Activated CD8-positive, alpha-beta memory T cell treated with anti-CD3 and anti-CD28 coated beads, Interleukin-2, amount 50 U/mL, for 24 hours (primary cell): ENCODE data around the gene EBF3.

ENCODE experiments used
- DNase-seq: peaks from one replicate; pipeline ENCODE4 v3.0.0-alpha.2; 2020; ENCODE audit errors: extremely low read depth

The EBF3 gene

DNA sequence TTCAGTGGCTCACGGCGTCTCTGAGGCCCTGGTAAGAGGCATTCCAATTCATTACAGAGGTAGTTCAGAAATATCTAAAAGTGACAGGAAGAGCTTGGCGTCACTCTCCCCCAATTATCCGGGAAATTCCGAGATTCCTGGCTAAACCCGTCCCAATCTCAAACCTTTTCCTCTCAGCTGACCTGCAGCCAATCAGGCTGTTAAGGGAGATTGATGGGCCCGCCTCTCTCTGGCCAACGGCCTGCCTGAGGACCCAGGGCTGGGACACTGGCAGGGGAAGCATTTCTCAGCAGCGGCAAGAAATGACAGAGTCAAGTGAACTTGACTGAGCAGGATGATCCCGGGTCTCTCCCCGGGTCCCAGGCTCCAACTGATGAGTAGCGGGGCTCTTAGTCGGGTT is 72.3 kb downstream of the EBF3 start:
- DNase-seq, result no peak

DNA sequence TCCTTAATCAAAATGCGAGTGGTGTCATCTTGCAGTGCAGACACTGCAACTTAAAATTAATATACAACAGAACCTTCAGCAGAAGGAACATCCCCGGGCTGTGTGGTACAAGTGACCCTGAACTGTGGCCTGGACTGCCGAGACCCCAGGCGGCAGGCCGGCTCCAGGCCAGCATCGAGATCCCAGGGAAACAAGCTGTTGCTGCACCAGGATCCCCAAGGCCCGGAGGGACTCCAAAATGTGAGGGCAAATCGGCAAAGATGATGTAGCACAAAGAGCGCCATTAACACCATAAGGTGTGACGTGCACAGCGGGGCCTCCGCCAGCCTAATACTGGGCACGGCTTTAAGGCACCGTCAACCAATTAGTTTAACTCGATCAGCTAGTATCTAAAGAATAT is 73.9 kb downstream of the EBF3 start:
- no peak for DNase-seq

DNA sequence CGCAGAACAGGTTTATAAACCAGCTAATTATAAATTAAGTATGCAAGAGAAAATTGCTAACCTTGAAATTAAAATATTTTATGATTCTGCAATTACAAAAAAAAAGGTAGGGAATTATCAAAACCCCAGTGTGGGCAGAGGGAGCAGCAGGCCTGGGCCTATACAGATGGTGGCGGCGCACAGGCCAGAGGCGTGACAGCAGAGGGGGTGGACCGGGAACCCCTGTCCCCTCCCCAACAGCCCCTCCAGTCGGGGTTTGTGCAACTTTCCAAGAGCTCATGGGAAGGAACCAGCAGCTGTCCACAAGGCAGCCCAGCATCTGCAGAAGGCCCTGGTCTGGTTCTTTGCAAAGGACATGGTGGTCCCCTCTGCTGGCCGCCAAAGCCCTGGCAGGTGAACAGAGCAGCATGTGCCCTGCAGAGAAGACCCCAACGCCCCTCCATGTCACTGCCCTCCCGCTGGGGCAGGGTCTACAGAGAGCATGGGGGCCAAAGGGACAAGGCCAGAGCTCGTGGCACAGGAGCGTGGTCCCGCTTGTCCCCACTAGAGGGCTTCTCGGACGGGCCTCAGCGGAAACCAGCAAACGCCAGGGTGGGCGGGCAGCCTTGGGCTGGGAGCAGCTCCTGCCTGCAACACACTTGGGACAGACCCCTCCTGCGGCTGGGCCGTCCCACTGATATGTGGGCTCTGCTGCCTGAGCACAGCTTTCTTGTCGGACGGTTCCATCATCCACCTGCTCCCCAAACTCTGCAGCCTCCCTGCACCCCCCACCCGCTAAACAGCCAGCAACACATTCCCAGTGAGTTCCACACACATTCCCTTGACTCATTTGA is 75.1 kb downstream of the EBF3 start:
- no peak for DNase-seq

DNA sequence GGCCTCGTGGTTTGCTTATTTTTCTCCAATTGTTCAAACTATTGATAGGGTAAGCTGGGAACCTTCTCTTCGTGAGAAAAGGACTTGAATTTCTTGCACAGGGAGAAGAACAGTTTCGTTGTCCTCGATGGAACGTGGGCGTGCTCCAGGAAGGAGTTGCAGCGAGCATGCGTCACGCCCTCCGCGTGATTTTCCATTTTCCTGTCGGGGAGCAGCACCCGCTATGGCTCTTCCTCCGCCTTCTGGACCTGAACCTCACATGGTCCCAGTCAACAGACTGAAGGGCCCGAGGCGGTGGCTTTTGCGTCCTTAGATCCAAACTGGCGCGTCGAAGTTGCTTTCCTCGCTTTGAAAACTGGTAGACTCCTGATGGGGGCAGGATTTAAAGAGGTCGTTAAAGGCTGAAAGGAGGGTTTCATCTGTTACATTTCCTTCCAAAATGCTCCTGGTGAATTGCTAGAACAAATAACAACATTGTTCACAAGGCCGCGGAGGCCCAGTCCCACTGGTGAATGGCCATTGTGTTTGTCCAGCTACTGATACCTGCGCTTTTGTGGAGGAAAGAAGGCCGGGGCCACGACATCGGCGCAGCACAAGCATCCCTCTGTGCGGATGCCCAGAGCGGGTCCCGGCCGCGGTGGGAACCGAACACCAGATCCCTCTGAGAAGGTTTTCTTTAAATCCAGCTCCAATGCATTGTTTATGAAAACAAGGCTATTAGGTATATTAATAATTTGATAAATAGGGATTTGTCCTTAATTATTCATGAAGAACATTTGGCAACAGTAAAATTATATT is 75.9 kb downstream of the EBF3 start:
- no peak for DNase-seq

DNA sequence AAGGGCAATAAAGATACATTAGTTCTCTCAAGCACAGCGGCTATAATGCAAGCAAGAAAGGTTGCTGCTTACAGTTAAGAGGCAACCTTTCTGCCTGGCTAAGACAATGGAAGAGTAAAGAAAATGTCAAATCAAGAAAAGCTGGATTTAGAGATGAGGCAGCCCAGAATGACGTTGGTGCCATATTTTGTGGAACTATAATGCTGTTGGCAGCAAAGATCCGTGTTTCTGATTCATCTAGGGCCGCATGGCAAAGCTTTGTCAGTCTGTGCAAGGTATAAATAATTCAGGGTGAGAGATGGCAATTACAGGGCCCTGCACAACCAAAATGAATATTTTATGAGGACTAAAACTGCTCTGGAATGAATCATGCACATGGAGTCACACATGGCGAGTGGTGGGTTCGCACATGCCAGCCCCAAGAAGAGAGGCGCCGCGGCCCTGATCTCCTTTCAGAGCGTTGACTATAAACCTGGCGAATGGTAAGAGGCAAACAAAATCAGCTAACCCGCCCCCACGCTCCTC is 76.6 kb downstream of the EBF3 start:
- no peak for DNase-seq

DNA sequence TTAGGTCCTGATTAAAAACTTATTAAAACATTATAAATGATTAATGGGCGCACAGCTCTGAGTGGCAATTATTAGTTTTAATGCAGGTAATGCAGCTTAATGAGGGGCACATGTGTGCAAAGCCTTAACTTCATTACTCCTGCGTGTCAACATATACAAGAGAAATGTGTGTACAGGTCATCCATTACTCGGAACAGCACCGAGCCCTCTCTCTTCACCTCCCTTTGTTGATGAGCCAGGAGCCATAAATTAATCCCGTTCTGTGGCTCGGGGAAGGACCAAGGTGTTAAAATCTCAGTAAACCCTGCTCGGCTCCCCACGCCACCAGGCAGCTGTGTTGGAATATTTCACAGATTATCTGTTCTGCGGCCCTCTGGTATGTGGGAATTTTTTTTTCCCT is 77.8 kb downstream of the EBF3 start:
- DNase-seq, result no peak

DNA sequence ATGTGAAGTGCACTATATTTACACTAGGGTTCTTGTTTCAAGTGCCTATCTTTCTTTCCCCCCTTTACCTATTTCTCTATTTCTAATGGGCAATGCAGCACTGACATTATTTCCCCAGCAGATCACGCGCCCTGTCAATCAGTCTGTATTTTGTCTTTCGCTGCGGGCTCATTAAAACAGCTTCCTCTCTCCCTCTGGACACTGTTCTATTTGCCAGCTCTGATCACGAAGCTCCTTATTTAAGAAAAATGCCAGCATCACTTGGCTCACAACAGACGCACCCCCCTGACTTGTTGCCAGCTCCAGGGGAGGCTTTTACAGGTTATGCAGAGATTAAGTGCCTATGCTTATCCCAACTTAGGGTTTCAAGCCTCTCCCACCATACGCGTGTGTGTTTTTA is 78.5 kb downstream of the EBF3 start:
- DNase-seq, result no peak

DNA sequence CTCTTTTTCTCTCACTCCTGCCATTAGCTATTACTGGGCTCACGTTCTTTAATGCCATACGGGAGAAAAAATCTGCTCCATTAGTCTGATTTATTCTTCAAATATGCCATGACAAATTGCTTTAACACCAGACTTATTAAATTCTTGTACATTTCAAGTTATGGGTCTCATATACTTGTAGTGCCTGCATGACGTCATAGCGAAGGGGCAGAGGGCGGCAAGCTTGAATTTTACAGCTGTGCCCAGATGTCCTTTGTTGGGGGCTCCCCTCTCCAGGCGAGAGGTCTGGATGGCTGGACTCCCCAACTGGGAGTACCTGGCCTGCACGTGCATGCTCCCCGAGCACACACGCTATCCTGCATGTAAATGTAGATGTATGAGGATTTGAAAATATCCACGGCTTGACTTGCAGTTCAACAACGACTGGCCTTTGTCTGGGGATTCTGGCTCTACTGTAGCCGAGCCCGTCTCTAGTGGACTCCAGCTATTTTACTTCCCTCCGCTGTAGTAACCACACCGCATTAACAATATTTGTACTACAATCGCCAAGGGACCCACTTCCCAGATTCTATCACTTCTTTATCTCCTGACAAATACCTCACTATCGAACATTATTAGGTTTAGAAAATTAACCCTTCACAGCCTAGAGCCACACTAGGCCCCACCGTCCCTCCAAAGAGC is 79.5 kb downstream of the EBF3 start:
- DNase-seq, result no peak

DNA sequence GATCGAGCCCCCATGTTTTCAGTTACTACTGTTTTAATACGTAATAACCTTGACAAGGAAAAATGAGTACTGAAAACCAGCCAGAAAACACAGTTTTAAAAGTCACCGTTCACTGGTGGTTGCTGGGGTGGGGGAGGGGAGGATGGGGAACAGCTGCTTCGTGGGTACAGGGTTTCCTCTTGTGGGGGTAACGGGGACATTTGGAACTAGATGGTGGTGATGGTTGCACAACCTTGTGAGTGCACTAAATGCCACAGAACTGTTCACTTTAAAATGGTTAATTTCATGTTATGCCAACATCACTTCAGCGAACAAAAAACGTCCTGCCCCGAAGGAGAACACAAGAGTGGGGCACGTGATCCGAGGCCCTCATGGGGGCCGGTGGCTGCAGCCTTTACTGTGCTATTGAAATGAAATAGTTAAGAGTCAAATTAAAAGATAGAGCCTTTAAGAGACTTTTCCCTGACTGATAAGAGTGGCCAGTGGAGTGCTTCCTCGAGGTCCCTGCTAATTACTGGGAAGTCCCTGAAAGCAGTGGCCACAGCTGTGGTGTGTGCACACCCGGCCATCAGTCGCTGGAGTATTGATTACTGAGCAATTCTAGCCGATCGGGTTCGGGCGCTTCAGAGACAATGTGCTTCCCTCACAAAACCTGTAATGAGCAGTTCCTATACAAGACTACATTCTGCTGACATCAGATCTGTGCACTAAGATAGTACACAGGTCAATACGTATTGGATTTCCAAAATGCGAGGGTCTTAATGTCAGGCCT is 80.3 kb downstream of the EBF3 start:
- no peak for DNase-seq

DNA sequence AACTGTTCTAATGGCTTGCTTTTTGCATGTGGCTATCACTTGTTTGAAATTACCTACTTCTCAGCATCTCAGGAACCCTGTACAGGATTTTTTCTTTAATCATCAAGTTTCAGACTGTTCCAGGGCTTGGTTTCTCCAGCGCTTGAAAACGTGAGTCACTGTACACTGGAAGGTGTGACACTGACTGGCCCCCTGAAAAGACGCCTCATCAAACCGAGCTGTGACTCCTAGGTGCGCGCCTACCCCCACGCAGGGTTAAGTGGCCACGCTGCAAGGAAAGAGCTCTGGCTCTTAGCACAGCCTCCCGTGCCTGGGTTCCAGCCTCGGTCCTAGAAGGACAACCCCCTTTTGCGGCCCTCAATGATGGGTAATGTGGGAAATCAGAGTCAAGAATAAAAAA is 81.0 kb downstream of the EBF3 start:
- no peak for DNase-seq

DNA sequence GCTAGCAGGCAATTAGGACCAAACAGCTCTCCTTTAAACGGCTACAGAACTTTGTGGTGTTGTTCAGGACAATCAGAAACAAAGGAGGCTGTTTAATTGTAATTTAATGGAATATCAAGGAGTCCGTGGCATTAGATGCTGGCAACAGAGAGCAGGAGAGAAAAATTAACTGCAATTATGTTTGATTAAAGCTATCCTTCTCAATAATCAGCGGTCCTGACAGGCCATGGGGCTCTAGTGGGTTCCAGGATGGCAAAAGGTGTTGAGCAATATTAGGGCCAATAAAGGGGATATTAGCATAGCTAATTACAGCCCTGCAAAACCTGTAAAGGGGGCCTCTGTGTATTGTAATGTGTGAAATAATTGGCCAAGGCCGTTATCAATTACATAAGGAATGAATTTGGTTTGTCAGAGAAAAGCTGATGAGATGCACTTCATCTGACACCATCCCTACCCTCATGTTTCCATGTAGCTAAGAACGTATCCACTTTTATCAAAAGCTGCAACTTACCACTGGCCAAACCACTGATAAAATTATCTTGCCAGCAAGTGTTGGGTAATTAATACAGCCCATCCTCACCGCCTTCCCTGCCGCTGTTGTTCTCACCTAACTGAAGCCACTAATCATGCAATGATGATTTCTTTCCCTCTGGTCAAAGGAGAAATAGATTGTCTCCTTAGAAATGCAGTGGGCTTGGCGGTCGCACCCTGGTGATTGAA is 81.6 kb downstream of the EBF3 start:
- no peak for DNase-seq

DNA sequence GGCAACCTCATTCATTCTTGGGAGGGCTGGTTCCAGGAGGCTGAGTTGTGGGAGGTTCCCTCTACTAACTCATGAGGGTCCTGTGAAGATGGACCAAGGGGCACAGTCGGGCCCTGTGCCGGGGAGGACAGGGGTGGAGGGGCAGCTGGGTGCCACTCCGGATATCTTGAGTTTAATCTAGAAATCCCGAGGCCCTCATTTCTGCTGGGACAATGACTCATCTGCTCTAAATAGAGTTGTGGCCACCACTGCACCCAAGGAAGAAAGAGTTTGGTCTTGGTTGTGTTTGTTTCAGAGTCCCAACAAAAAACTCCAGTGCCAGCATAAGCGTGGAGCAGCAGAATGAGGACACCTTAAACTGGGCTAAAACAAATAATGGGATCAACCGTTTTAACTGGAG is 82.4 kb downstream of the EBF3 start:
- no peak for DNase-seq

DNA sequence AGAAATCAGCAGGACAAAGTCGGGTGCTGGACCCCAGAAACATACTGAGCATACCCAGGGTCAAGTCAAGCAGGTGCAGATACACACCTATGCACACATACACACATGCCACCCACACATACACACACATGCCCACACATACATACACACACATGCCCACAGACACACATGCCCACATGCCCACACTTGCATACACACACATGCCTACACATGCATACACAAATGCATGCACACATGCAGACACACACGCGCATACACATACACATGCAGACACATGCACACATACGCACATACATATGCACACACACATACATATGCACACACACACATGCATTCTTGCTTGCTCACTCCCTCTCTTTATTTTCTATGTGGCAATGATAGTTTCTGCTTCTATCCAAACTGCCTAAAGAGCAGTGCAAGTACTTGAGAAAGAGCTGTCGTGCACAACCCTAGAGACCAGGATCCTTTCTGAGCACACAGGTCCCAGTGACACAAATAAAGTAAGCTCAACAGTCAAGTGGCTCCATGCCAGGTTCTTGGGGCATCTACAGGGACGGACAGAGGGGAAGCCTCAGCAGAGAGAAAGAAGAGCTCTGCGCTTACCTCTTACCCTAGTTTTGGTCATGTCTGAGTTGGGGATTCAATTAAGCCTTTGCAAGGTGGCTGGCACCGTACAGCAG is 83.7 kb downstream of the EBF3 start:
- DNase-seq, result no peak

DNA sequence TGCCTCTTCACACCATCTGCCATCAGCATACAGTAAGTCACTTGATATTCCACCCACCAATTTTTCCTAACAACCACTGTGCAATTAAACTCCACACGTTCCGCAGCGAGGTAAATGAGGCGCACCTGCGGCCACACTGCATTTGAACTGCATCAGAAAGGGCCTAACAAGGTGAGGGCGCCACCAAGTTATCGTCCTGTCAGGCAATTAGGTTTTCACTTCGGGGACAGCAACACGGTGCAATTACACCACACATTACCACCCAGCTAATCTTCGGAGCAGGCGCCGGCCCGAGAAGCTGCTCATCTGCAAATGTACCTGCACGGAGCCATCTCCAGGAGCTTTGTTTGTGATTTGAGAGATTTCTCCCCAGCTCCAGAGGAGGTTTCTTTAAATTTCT is 84.4 kb downstream of the EBF3 start:
- no peak for DNase-seq

DNA sequence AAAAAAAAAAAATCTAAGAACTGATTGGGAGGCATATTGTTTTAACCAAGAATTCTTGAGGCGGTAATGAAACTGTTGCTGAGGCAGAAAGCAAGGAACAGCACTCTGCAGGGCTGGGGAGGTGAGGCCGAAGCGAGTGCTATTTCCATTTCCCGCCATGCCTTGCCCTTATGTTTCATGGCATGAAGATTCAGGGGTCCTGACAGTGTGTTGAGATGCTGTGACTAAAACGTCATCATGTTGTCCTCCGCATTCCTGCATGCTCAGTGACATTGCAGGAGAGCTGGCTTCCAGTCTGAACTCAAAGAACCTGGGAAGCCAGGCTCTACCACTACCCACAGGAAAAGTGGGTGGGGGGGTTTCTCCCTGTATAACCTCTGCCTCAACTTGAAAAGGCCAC is 85.2 kb downstream of the EBF3 start:
- DNase-seq, result no peak

DNA sequence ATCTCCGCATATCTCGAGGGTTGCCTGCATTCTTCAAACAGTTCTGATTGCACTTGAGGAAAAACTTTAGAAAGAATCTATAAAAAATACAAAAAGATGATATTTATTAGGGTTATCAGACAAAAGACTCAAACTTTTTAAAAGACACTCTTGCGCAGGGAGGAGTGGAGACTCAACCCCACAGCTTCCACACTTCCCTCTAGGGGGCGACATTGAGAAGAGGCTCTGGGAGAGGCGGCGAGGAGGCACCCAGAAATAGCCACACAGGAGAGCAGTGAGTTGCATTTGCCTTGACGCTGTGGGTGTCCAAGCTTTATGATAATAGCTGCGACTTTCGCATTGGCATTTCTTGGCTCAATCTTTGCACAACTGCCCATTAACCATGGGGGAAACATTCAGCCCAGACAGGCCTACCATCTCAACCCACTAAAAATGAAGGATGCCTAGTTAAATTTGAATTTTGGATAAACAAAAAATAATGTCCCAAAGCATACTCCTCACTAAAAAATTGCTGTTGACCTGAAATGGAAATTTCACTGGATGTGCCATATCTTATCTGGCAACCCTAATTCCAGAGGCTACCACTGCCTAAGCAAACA is 86.2 kb downstream of the EBF3 start:
- no peak for DNase-seq

DNA sequence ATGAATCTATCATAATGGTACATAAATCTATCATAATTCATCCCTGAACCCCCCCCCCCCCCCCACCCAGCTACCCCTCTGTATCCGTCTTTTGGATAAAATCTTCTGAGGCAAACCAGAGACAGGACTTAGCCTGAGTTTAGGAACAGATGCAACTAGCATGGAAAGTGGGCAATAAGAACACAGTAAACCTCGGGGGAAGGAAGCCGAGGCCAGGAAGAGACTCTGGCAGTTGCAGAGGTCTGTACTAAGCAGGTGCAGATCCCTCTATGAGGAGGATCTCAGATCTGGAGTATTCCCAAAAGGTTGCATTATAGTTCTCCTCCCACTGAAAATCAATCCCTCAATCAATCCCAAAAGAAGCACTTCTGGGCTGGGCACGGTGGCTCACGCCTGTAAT is 87.2 kb downstream of the EBF3 start:
- no peak for DNase-seq

DNA sequence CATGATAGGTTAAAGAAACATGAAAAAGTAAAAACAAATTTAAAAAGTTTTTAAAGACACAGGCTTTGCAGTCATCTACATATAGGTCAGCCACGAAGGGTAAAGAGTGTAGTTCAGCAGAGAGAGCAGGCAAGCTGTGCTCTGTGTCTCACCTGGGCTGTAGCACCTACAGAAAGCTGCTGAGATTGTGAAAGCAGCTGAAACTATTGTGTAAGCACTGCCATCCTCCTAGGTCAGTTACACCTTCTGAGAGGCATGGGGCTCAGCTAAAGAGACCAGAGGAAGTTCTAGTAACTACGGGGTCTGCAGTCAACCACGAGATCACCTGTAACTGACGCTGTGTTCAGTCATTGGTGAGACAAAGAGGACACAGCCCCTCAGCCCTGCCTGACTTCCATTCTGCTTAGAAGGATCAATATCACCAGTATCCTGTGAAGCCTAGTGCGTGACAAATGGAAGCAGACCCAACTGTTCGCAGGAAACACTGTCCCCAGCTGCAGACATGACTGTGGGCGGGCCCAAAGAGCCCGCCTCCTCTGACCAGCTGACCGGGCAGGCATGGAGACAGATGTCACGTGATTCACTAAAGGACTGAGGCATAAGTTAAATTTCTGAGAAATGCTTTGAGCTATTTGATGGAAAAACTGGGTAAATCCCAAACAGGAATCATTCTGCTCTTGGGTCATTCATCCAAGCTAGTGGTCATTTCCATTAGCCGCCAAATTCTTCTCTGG is 87.9 kb downstream of the EBF3 start:
- no peak for DNase-seq

DNA sequence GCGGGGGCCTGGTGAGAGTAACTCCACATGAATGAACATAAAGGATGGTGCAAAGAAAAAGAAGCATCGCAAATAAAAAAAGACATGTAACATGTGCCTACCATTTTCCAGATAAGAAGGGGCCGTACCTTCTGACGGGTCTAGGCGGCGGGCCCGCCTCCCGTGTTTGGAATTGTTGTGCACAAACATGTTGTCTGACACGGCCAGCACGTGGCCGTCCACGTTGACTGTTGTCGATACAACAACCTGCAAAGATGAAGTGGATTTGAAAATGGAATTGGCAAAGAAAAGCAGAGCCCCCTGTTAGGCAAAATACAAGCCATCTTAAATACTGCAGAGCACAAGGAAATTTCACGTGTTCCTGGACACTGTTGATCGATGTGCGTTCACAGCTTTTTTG is 90.7 kb downstream of the EBF3 start:
- DNase-seq, result no peak
